ENCODE measurements around the gene COL6A1.

Gene COL6A1

DNA sequence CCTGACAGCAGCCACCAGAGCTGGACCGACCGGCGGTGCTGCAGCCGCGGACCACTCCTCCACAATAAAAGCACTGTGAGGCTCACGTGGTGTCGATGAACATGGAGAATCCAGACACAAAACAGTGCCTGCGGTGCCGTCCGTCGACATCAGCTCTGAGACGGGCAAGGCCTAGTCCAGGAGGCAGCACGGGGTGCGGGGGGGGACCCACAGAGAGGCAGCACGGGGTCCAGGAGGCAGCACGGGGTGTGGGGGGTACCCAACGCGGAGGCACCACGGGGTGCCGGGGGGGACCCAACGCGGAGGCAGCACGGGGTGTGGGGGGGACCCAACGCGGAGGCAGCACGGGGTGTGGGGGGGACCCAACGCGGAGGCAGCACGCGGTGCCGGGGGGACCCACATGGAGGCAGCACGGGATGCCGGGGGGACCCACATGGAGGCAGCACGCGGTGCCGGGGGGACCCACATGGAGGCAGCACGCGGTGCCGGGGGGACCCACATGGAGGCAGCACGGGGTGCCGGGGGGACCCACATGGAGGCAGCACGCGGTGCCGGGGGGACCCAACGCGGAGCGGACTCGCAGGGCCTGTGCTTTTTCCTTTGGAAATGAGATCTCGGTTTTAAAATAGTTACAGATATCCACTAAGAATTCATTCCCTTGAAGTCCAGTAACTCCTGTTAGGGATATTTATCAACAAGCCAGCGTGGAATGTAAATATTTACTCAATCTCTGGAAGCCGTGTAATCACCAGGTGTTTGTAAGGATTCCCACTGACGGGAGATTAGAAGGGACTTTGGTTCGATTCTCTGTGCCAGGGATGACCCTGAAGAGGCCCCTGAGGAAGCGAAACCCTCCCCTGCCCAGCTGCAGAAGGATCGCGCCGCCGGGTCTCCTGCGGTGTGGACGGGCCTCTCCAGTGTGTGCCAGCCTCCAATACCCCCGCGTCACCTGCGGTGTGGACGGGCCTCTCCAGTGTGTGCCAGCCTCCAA lies 52.1 kb downstream of the COL6A1 start:
- TF ChIP-seq POLR2A (IDR thresholded peaks at IDR 0.05; ENCODE audit: low read depth, low read length) (no peak), POLR2AphosphoS5 (IDR thresholded peaks at IDR 0.05; ENCODE audit: low read depth, low read length) (no peak), TAF1 (IDR thresholded peaks at IDR 0.05; ENCODE audit: borderline replicate concordance, low read depth, low read length) (no peak)
- DNase-seq (ENCODE audit: insufficient read length) = no peak
- no peak for FAIRE-seq

DNA sequence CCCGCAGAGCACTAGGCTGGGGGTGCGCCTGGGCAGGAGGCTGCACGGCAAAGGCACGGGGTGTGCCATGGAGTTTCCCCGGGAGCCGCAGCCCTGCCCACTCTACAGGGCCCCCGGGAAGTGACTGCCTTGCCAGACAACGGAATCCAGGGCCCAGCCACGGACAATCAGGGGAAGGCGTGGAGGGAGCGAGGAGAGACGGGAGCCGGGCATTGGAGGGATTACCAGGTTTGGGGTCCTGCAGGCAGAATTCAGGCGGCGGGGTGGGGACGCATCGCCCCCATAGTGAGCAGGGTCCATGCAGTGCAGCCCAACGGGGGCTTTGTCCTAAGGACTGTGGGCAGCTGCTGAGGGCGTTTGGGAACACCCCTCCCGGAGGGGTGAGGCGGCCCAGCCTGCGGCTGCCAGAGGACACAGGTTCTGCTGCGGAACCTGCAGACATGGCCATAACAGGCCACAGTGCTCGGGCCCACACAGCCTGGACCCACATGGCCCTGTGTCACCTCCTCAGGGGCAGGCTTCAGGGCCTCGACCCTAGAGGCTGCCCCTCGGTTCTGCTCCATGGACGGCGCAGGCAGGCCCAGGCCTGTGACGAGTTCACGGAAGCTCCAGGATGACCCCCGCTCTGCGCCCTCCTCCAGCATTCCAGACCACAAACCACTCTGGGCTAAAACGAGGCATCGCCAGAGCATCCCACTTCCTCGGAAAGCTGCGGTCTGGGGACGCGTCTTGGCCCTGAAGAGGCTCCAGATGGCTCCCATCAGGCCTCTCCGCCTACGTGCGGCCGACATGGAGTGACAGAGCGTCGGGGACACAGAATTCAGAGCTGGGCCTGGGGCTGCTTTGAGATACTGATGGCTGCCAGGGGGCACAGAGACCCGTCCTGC lies 54.5 kb downstream of the COL6A1 start:
- no peak for TF ChIP-seq POLR2A (IDR thresholded peaks at IDR 0.05; ENCODE audit: low read depth, low read length)
- TF ChIP-seq TAF1 (IDR thresholded peaks at IDR 0.05; ENCODE audit: borderline replicate concordance, low read depth, low read length) = no peak
- TF ChIP-seq POLR2AphosphoS5 (IDR thresholded peaks at IDR 0.05; ENCODE audit: low read depth, low read length) = no peak
- DNase-seq (ENCODE audit: insufficient read length) = no peak
- FAIRE-seq = no peak

DNA sequence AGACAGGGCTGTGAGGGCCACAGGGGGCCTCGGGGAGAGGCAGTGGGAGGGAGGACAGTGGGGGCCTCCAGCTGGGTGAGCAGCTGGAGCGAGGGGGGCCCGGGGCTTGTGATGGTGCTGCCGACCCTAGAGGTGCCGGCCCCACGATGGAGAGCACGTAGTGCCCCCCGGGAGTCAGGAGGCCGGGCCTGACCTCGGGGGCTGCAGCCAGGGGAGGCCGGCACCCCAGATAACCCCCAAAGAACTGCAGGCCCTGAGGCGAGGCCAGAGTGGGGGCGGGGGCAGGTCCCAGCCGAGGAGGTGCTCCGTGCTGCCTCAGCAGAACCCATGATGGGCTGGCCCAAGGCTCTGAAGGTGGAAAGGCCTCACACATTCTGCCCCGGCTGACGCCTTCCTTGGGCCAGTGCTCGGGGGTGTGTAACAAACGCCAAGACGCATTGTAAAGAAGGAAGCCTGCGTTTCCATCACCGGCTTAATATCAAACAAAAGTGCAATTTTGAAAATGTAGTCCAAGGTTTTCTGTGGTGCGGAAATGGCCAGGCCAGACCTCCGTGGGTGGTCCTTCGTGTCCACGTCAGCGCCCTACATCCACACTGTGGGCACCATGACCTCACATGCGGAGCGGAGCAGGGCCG lies 55.2 kb downstream of the COL6A1 start:
- DNase-seq (ENCODE audit: insufficient read length) (no peak), FAIRE-seq (no peak)
- TF ChIP-seq POLR2AphosphoS5 (IDR thresholded peaks at IDR 0.05; ENCODE audit: low read depth, low read length) (no peak), TAF1 (IDR thresholded peaks at IDR 0.05; ENCODE audit: borderline replicate concordance, low read depth, low read length) (no peak), POLR2A (IDR thresholded peaks at IDR 0.05; ENCODE audit: low read depth, low read length) (no peak)

DNA sequence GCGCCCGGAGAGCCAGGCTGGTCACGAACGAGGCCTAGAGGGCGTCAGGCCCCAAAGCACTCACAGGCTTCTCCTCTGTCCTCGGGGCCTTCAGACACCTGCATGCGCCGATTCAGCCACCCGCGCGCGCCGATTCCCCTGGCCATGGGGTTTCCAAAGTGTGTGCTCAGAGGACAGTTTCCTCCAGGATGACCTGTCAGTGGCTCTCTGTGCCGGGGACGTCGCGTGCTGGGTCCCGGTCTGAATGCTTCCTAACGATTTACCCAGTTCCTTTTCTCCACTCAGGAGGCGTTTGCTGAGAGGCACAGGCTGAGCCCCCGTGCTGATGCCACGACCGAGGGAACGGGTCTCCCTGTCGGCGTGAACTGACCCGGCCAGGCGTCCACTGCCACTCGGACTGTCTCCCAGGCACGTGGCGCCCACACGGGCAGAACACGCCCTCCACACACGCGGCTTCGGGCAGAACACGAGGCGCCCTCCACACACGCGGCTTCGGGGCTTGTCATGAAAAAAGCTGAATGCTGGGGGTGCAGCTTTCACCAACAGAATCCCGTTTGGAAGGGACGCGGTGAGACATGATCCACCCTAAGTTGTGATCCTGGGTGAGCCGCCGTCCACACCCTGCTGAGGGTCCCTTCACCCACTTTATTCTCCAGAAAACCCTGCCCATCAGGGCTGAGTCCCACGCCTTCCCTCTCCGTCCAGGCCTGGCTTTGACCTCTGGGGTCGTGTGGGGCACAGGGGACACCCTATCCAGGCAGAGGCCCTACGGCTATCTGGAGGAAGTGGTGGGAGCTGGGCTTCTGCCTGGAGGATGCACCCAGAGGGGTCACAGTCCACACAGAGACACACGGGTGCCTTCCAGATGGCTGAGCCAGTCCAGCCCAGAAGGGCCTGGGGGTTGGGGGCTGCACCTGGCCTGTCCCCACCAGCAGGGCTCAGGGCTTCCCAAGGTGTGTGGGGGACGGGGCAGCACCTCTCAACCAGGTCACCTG lies 56.1 kb downstream of the COL6A1 start:
- DNase-seq (ENCODE audit: insufficient read length) (no peak), FAIRE-seq (no peak)
- TF ChIP-seq TAF1 (IDR thresholded peaks at IDR 0.05; ENCODE audit: borderline replicate concordance, low read depth, low read length) (no peak), POLR2A (IDR thresholded peaks at IDR 0.05; ENCODE audit: low read depth, low read length) (no peak), POLR2AphosphoS5 (IDR thresholded peaks at IDR 0.05; ENCODE audit: low read depth, low read length) (no peak)

DNA sequence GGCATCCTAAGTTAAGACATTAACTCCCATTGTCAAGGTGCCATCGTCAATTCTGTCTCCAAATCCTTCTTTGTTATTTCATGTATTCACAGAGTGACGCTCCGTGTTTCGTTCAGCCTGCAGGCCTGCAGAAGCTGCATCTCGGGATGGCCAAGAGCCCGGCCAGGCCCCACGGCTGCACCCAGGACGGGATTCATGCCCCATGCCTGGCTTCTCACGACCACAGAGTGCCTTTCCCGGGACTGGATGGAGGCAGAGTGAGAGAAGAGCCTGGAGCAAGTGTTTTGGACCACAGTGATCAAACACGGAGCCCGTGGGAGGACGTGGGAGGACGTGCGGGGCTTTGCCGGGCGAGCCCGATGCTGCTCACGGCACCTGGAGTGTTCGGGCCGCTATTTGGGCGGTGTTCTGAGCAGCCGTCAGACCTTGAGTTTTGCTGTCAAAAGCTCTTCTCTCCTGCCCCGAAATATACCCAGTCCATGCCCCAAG lies 56.8 kb downstream of the COL6A1 start:
- TF ChIP-seq TAF1 (IDR thresholded peaks at IDR 0.05; ENCODE audit: borderline replicate concordance, low read depth, low read length) (no peak), POLR2AphosphoS5 (IDR thresholded peaks at IDR 0.05; ENCODE audit: low read depth, low read length) (no peak), POLR2A (IDR thresholded peaks at IDR 0.05; ENCODE audit: low read depth, low read length) (no peak)
- DNase-seq (ENCODE audit: insufficient read length) (no peak), FAIRE-seq (no peak)

DNA sequence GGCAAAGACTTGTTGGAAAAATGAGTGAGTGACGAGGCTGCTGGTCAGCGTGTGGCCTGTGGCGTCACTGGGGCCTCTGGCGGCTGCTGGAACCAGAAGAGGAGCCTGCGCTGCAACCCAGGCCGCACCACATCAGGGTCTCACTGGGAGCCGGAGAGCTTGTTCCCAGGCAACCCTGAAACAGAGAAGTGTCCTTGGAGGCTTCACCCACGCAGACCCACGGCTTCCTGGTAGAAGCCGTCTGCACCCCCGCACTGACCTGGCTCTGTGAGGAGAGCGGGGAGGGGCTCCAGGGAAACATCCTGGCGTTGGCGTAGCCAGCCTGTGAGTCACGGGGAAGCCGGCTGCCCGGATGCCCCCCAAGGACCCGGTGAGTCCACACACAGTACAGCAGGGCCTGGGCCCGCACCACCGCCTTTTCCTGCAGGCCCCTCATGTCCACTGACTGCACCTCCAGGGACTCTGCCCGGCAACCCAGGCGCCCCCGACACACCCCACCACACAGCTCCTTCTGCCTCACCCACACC lies 57.4 kb downstream of the COL6A1 start:
- no peak for DNase-seq (ENCODE audit: insufficient read length)
- FAIRE-seq = no peak
- no peak for TF ChIP-seq POLR2A (IDR thresholded peaks at IDR 0.05; ENCODE audit: low read depth, low read length)
- TF ChIP-seq POLR2AphosphoS5 (IDR thresholded peaks at IDR 0.05; ENCODE audit: low read depth, low read length) = no peak
- TF ChIP-seq TAF1 (IDR thresholded peaks at IDR 0.05; ENCODE audit: borderline replicate concordance, low read depth, low read length) = no peak

DNA sequence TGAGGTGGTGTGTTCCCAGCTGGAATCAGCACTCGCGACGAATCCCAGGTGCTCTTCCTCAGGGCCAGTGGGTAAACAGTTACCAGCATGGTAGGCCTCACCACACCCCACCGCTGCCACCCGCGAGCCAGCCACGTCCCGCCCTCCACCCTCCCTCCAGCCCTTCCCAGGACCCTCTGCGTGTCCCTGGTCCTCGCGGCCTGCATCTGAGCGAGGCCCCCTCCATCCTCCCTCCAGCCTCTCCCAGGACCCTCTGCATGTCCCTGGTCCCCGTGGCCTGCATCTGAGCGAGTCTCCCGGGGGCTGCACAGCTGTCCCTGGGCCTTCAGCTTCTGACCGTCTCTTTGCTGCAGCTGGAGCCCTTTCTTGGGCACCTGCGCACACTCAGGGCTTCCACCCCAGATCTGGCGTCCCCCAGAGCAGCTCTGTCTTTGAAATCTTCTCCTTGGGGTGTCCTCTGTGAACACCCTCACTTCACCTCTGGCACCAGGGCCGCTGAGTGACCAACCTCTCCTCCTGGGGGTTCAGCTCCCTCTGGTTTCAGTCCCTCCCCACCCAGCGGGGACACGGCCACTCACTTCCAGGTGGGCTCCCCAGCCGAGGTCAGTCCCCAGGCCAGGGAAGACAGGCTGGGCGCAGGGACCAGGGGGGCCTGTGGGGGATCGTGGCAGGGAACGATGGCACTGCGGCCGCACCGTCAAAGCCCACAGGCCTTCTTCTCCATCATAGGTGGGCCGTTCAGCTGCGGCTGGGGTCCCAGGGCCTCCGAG lies 58.5 kb downstream of the COL6A1 start:
- no peak for TF ChIP-seq POLR2AphosphoS5 (IDR thresholded peaks at IDR 0.05; ENCODE audit: low read depth, low read length)
- TF ChIP-seq POLR2A (IDR thresholded peaks at IDR 0.05; ENCODE audit: low read depth, low read length) = no peak
- TF ChIP-seq TAF1 (IDR thresholded peaks at IDR 0.05; ENCODE audit: borderline replicate concordance, low read depth, low read length) = no peak
- FAIRE-seq (no peak), DNase-seq (ENCODE audit: insufficient read length) (no peak)

DNA sequence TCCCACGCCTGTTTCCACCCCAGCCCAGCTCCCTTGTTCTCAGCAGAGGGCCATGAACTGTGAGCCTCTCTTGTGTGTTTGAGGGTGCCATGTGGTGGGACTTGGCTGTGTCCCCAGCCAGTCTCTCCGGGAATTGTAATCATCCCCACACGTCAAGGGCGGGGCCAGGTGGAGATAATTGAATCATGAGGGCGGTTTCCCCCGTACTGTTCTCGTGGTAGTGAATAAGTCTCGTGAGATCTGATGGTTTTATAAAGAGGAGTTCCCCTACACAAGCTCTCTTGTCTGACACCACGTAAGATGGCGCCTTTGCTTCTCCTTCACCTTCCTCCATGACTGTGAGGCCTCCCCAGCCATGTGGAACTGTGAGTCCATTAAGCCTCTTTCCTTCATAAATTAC lies 59.1 kb downstream of the COL6A1 start:
- FAIRE-seq (no peak), DNase-seq (ENCODE audit: insufficient read length) (no peak)
- TF ChIP-seq TAF1 (IDR thresholded peaks at IDR 0.05; ENCODE audit: borderline replicate concordance, low read depth, low read length) (no peak), POLR2A (IDR thresholded peaks at IDR 0.05; ENCODE audit: low read depth, low read length) (no peak), POLR2AphosphoS5 (IDR thresholded peaks at IDR 0.05; ENCODE audit: low read depth, low read length) (no peak)

DNA sequence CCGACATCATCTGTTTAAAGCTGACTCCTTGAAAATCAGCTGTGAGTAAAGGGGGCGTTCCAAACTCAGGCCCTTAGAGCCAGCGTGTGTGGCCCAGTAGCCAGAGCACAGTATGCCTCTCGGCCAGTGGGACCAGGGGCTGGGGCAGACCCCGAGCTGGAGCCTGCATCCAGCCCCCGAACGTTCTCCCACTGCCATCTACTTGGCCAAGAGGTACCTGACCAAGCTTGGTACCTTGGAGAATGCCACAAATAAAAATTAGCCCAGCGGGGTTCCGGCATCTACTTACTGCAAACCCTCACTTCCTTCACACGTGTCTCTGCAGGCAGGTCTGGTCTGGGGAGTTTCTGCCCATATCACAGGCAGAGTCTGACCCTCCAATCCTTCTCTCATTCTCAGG lies 59.6 kb downstream of the COL6A1 start:
- TF ChIP-seq TAF1 (IDR thresholded peaks at IDR 0.05; ENCODE audit: borderline replicate concordance, low read depth, low read length) (no peak), POLR2A (IDR thresholded peaks at IDR 0.05; ENCODE audit: low read depth, low read length) (no peak), POLR2AphosphoS5 (IDR thresholded peaks at IDR 0.05; ENCODE audit: low read depth, low read length) (no peak)
- FAIRE-seq (no peak), DNase-seq (ENCODE audit: insufficient read length) (no peak)
